HL-60 (cell line): ENCODE data around the gene RAB11B.
"Not testable (repeated sequence)": the region's sequence is repeated elsewhere in the genome, so short reads cannot be mapped to it uniquely, and the experiment has no call there.

Experiments used
- DNase-seq, 2 experiments: peaks; one replicate each; pipeline ENCODE4 v3.0.0-alpha.2; 2010 to 2020; ENCODE audit warnings: low read depth in 1 of 2, low spot score in 1 of 2
- H3K27ac ChIP-seq: fragments of 250-450 bp; sonication (Bioruptor Pico); replicated peaks from 2 replicates; pipeline ENCODE4 v1.5.1; 2020; ENCODE audit warnings: mild to moderate bottlenecking, moderate library complexity
- H3K27me3 ChIP-seq: fragments of 250-450 bp; sonication (Bioruptor Pico); 2 replicates; pipeline ENCODE4 v1.5.1; 2021; ENCODE audit warnings: mild to moderate bottlenecking, moderate library complexity; ENCODE audit not compliant: insufficient read depth, poor library complexity, severe bottlenecking
- H3K4me3 ChIP-seq: replicated peaks from 2 replicates; pipeline ENCODE4 v1.5.1; 2011; ENCODE audit warnings: mild to moderate bottlenecking, control low read depth, low read length; ENCODE audit not compliant: insufficient read depth
- GABPA ChIP-seq: IDR thresholded peaks from 2 replicates; pipeline ENCODE4 v1.6.1; 2012; ENCODE audit warnings: low read depth
- POLR2AphosphoS5 ChIP-seq: IDR thresholded peaks from 2 replicates; pipeline ENCODE4 v1.6.1; 2012; ENCODE audit warnings: low read depth
- SPI1 ChIP-seq: IDR thresholded peaks from 2 replicates; pipeline ENCODE4 v1.6.1; 2012; ENCODE audit warnings: low read depth, mild to moderate bottlenecking, borderline replicate concordance
- TF ChIP-seq, protein P1 (sequence below): IDR thresholded peaks from one replicate; pipeline ENCODE4 v1.5.1; 2011; ENCODE audit warnings: low read length, control low read depth, inconsistent platforms; ENCODE audit not compliant: insufficient read depth
- TF ChIP-seq, protein P2 (sequence below): IDR thresholded peaks from 2 replicates; pipeline ENCODE4 v1.6.1; 2012; ENCODE audit warnings: low read depth; ENCODE audit not compliant: insufficient replicate concordance

RAB11B gene

DNA sequence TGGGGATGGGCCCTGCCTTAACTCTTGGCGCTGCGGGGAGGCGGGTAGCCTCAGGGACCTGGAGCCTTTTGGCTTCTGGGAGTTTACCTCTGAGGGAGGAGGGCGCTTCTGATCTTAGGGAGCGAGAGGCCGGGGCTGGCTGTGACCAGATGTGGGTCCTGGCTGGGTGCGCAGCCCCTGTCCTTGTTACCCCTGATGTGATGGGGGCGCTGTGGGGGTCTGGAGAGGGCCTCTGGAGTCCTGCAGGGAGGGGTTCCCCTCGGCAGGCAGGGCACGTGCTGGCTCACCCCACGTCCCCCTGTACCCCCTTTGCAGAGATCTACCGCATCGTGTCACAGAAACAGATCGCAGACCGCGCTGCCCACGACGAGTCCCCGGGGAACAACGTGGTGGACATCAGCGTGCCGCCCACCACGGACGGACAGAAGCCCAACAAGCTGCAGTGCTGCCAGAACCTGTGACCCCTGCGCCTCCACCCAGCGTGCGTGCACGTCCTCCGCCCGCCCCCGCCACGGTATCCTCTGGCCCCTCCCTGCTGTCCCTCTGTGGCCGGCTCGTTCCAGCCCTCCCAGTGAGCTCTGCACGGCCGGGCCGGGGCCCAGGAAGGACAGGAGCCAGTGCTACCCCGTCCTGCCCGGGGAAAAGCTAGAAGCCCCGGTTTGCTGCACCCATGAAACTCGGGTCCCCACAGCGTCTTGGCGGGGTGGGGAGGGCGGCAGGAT, 13.1 kb downstream of the RAB11B start:
- no peak for DNase-seq
- TF ChIP-seq, protein P1, sequence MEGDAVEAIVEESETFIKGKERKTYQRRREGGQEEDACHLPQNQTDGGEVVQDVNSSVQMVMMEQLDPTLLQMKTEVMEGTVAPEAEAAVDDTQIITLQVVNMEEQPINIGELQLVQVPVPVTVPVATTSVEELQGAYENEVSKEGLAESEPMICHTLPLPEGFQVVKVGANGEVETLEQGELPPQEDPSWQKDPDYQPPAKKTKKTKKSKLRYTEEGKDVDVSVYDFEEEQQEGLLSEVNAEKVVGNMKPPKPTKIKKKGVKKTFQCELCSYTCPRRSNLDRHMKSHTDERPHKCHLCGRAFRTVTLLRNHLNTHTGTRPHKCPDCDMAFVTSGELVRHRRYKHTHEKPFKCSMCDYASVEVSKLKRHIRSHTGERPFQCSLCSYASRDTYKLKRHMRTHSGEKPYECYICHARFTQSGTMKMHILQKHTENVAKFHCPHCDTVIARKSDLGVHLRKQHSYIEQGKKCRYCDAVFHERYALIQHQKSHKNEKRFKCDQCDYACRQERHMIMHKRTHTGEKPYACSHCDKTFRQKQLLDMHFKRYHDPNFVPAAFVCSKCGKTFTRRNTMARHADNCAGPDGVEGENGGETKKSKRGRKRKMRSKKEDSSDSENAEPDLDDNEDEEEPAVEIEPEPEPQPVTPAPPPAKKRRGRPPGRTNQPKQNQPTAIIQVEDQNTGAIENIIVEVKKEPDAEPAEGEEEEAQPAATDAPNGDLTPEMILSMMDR, result no peak
- TF ChIP-seq POLR2AphosphoS5 (no peak), SPI1 (no peak), GABPA (no peak)
- TF ChIP-seq, protein P2, sequence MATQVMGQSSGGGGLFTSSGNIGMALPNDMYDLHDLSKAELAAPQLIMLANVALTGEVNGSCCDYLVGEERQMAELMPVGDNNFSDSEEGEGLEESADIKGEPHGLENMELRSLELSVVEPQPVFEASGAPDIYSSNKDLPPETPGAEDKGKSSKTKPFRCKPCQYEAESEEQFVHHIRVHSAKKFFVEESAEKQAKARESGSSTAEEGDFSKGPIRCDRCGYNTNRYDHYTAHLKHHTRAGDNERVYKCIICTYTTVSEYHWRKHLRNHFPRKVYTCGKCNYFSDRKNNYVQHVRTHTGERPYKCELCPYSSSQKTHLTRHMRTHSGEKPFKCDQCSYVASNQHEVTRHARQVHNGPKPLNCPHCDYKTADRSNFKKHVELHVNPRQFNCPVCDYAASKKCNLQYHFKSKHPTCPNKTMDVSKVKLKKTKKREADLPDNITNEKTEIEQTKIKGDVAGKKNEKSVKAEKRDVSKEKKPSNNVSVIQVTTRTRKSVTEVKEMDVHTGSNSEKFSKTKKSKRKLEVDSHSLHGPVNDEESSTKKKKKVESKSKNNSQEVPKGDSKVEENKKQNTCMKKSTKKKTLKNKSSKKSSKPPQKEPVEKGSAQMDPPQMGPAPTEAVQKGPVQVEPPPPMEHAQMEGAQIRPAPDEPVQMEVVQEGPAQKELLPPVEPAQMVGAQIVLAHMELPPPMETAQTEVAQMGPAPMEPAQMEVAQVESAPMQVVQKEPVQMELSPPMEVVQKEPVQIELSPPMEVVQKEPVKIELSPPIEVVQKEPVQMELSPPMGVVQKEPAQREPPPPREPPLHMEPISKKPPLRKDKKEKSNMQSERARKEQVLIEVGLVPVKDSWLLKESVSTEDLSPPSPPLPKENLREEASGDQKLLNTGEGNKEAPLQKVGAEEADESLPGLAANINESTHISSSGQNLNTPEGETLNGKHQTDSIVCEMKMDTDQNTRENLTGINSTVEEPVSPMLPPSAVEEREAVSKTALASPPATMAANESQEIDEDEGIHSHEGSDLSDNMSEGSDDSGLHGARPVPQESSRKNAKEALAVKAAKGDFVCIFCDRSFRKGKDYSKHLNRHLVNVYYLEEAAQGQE, result no peak

DNA sequence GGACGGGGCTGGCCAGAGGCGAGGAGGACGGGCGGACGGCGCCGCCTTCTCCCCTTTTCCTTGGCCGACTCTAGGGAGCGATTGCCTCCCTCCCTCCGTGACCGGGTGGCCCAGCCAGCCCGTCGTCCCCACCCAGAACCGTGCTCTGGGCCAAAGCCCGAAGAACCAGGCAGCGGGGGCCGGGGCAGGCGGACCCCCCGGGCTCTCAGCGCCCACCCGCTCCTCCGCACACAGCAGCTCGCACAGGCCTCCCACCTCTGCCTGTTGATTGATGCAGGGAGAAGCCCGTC, 13.6 kb downstream of the RAB11B start:
- Histone ChIP-seq H3K4me3 (no peak overlapping the region), H3K27ac (no peak overlapping the region), H3K27me3 (no peaks in the 10 kb centered on the region)
- TF ChIP-seq POLR2AphosphoS5 (no peak), GABPA (no peak), SPI1 (no peak)
- no peak for DNase-seq

More for the DNA sequence above, 13.1 kb downstream of the RAB11B start:
- no peak overlapping the region for H3K4me3 ChIP-seq
- no peak overlapping the region for H3K27ac ChIP-seq
- no peaks in the 10 kb centered on the region for H3K27me3 ChIP-seq

DNA sequence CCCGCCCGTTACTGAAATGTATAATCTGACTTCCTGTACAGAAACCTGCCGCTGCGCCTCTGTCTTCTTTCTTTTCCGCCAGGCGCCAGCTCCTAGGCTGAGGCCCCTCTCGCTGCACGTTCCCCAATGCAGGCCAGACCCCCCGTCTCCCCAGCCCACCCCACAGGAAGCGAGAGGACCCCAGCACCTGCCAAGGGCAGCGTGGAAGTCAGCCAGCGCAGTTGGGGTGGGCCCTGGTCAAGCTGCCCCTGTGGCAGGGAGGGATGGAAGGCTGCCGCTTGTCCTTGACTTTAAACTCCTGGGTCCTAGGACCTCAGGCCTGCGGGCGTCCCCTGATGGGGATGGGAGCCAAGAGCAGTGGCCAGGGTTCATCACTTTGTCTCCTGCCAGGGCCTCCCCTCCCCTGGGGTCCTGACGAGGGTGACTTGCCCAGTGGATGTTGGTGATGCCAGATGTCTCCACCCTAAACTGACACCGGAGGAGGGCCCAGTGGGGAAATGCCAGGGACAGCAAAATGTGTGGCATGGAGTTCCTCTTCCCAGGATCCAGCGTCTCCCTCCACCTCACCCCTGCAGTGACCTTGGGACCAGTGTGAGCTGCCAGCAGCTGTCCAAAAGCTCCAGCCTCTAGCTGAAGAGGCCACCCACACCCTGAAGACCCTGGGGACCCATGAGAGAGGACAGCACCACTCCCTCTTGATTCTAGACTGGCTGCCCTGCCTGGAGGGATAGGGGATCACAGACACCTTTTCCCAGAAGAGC, 14.4 kb downstream of the RAB11B start:
- no peak for TF ChIP-seq SPI1
- no peak for TF ChIP-seq POLR2AphosphoS5
- TF ChIP-seq, protein P1, result no peak
- TF ChIP-seq GABPA, result no peak
- TF ChIP-seq, protein P2, result no peak
- no peak overlapping the region for H3K27ac ChIP-seq
- no peak overlapping the region for H3K4me3 ChIP-seq
- H3K27me3 ChIP-seq, result no peaks in the 10 kb centered on the region
- DNase-seq, result no peak

DNA sequence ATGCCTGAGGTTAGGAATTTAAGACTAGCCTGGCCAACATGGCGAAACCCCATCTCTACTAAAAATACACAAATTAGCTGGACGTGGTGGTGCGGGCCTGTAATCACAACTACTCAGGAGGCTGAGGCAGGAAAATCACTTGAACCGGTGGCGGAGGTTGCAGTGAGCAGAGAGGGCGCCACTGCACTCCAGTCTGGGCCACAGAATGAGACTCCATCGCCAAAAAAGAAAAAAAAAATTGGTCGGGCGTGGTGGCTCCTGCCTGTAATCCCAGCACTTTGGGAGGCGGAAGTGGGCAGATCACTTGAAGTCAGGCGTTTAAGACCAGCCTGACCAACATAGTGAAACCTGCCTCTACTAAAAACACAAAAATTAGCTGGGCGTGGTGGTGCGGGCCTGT, 20.6 kb downstream of the RAB11B start:
- H3K4me3 ChIP-seq, result not testable (repeated sequence)

More for the DNA sequence above, 20.6 kb downstream of the RAB11B start:
- H3K27ac ChIP-seq, DNase-seq, H3K27me3 ChIP-seq: not testable (repeated sequence)
